Lung (tissue), 12 donors: ENCODE data around the gene ALG8. TPM values are rescaled to one million over a fixed set of nuclear protein-coding genes. Genes with fewer than 3 reads are reported as not detected.
A peak's percentile ranks its signal among the peaks of the same experiment; 100 is the strongest.

Experiments
- ATAC-seq: fragments of 200-7000 bp; cut with Tn5 transposase; one replicate; pipeline ENCODE4 v1.9.1; 2020; ENCODE audit warnings: moderate number of reproducible peaks; ENCODE audit not compliant: insufficient read depth, low FRiP score
- DNase-seq, 3 donors: peaks; one replicate each; pipeline ENCODE4 v3.0.0-alpha.2; 2013 to 2017
- H3K27ac ChIP-seq, 2 donors: one replicate each; pipeline ENCODE4 v1.5.1; 2013; ENCODE audit warnings: mild to moderate bottlenecking in 2 of 2, moderate library complexity in 2 of 2, control low read depth in 1 of 2, inconsistent platforms in 1 of 2, low read depth in 1 of 2, low read length in 1 of 2
- H3K27me3 ChIP-seq, 3 donors: one replicate each; pipeline ENCODE4 v1.5.1; 2013; ENCODE audit warnings: low read length in 2 of 3; ENCODE audit not compliant: control insufficient read depth in 3 of 3, insufficient read depth in 3 of 3
- H3K36me3 ChIP-seq, 4 donors: one replicate each; pipeline ENCODE4 v1.5.1; 2013; ENCODE audit warnings: low read length in 4 of 4, mild to moderate bottlenecking in 1 of 4, moderate library complexity in 1 of 4; ENCODE audit not compliant: control insufficient read depth in 4 of 4, insufficient read depth in 4 of 4
- H3K4me1 ChIP-seq, 5 donors: one replicate each; pipeline ENCODE4 v1.5.1; 2013; ENCODE audit warnings: low read length in 5 of 5, mild to moderate bottlenecking in 2 of 5, moderate library complexity in 1 of 5; ENCODE audit not compliant: control insufficient read depth in 5 of 5, insufficient read depth in 5 of 5
- H3K4me3 ChIP-seq: one replicate; pipeline ENCODE4 v1.5.1; 2013; ENCODE audit warnings: mild to moderate bottlenecking, control low read depth, moderate library complexity
- H3K9ac ChIP-seq, 2 donors: one replicate each; pipeline ENCODE4 v1.5.1; 2013; ENCODE audit warnings: low read length in 2 of 2, control low read depth in 1 of 2; ENCODE audit not compliant: insufficient read depth in 1 of 2
- H3K9me3 ChIP-seq, 4 donors: one replicate each; pipeline ENCODE4 v1.5.1; 2013; ENCODE audit warnings: low read length in 3 of 4, mild to moderate bottlenecking in 1 of 4, moderate library complexity in 1 of 4; ENCODE audit not compliant: control insufficient read depth in 4 of 4, insufficient read depth in 3 of 4
- CTCF ChIP-seq: IDR thresholded peaks from 2 replicates; pipeline ENCODE4 v1.5.1; 2012; ENCODE audit warnings: mild to moderate bottlenecking; ENCODE audit errors: control extremely low read depth, extremely low read depth
- WGBS, 2 donors: extraction: QIAGEN DNeasy Blood & Tissue Kit; methylation state at CpG; one replicate each; pipeline ENCODE4 v1.1.7; 2013; 5-methylcytosine and 5-hydroxymethylcytosine counted together
- polyA plus RNA-seq, 2 donors: library from polyadenylated mRNA; stranded (reverse); fragments of 200-250 nt; gene quantifications; one replicate each; pipeline ENCODE4 v1.2.1, GENCODE V29; 2013
- total RNA-seq, 2 donors: library from RNA; depleted of rRNA in 1 of 2; stranded (reverse); fragments of >200 nt in 1 of 2; gene quantifications; one replicate each; pipeline ENCODE4 v1.2.1, GENCODE V29; 2014 to 2021
- donor health status: control.
- donor health status: control.
- donor health status: Bipolar disorder and iron deficiency.
- donor health status: healthy.
- donor health status: DM: yes; HTN: yes; CAD: no.

The ALG8 gene
- total and polyA plus RNA-seq, 4 donors, result 25.1 to 62.8 (median 35.5) TPM

GRCh38 chr11:78072455-78072854 lies 67.0 kb downstream of the ALG8 start:
- H3K9ac ChIP-seq, result no peak overlapping the region
- H3K27me3 ChIP-seq, result no peaks in the 10 kb centered on the region
- WGBS, 2 donors, result 96 to 97% methylated on average over 4 of the region's 4 CpGs
- peaks cover 15 to 42% (median 22%) of the 10 kb centered on the region in 4 donors for H3K36me3 ChIP-seq
- H3K4me3 ChIP-seq, result no peak overlapping the region
- DNase-seq (no peak), ATAC-seq (no peak)
- no peaks in the 10 kb centered on the region for H3K9me3 ChIP-seq
- H3K27ac ChIP-seq, result no peak overlapping the region
- TF ChIP-seq CTCF, result no peak
- H3K4me1 ChIP-seq, result peaks cover 6 to 34% (median 15%) of the 10 kb centered on the region in 5 donors

GRCh38 chr11:78071717-78072116 lies 67.7 kb downstream of the ALG8 start:
- WGBS, 2 donors, result 76 to 80% methylated on average over 3 of the region's 3 CpGs
- H3K9me3 ChIP-seq, result no peaks in the 10 kb centered on the region
- no peak for ATAC-seq
- H3K27me3 ChIP-seq, result no peaks in the 10 kb centered on the region
- no peak for DNase-seq
- H3K9ac ChIP-seq, result no peak overlapping the region
- H3K4me3 ChIP-seq, result no peak overlapping the region
- peaks cover 15 to 42% (median 21%) of the 10 kb centered on the region in 4 donors for H3K36me3 ChIP-seq
- H3K27ac ChIP-seq, result no peak overlapping the region
- peaks cover 3 to 29% (median 11%) of the 10 kb centered on the region in 5 donors for H3K4me1 ChIP-seq
- no peak for TF ChIP-seq CTCF

GRCh38 chr11:78070621-78071020 lies 68.8 kb downstream of the ALG8 start:
- Histone ChIP-seq H3K27me3 (no peaks in the 10 kb centered on the region), H3K9me3 (no peaks in the 10 kb centered on the region), H3K4me3 (no peak overlapping the region), H3K27ac (no peak overlapping the region), H3K9ac (no peak overlapping the region), H3K36me3 (peaks cover 15 to 38% (median 20%) of the 10 kb centered on the region in 4 donors), H3K4me1 (peaks cover 3 to 28% (median 8%) of the 10 kb centered on the region in 5 donors)
- WGBS, 2 donors, result 68 to 89% methylated on average over 2 of the region's 2 CpGs
- TF ChIP-seq CTCF, result no peak
- DNase-seq, result no peak
- no peak for ATAC-seq

GRCh38 chr11:78069465-78069864 lies 70.0 kb downstream of the ALG8 start:
- Histone ChIP-seq H3K36me3 (peaks cover 15 to 35% (median 20%) of the 10 kb centered on the region in 4 donors), H3K4me1 (peaks cover 1 to 28% (median 8%) of the 10 kb centered on the region in 5 donors), H3K27ac (no peak overlapping the region), H3K9ac (no peak overlapping the region), H3K9me3 (peaks cover 0 to 2% (median 0%) of the 10 kb centered on the region in 4 donors), H3K4me3 (no peak overlapping the region), H3K27me3 (no peaks in the 10 kb centered on the region)
- ATAC-seq, result no peak
- TF ChIP-seq CTCF, result no peak
- WGBS, 2 donors, result 67% methylated on average over 2 of the region's 2 CpGs
- peak; percentile 89 to 95 (median 94) for DNase-seq
